IMR-90 (cell line): ENCODE results near the gene MUC5B. TPM values are rescaled to one million over a fixed set of nuclear protein-coding genes. Genes with fewer than 3 reads are reported as not detected.

Experiments used
- ATAC-seq: fragments of 200-7000 bp; cut with Tn5 transposase; 2 replicates; pipeline ENCODE4 v1.9.1; 2020; ENCODE audit warnings: low read depth, mild to moderate bottlenecking, moderate library complexity
- BruUV-seq: library from RNA; stranded (reverse); fragments of 400-500 nt; replicated peaks from 2 replicates; lab custom pipeline; 2021; lab: Mats Ljungman, UMichigan
- CTCF ChIA-PET: fragments of 300-600 bp; formaldehyde crosslinking; extraction: SDS; loops from one replicate; lab custom pipeline; 2021; ENCODE audit warnings: antibody characterized with exemption; lab: Yijun Ruan, JAX
- POLR2A ChIA-PET: fragments of 300-600 bp; sonication (Branson Sonifier 250); formaldehyde crosslinking; loops from one replicate; lab custom pipeline; 2022; ENCODE audit warnings: antibody characterized with exemption; ENCODE audit not compliant: unreplicated experiment; lab: Charles Lee
- DNase-seq: peaks from one replicate; pipeline ENCODE4 v3.0.0; 2013
- H2AFZ ChIP-seq: replicated peaks from 2 replicates; pipeline ENCODE3; 2013; ENCODE audit warnings: low read length, mild to moderate bottlenecking; ENCODE audit not compliant: poor library complexity
- H2AK5ac ChIP-seq: 2 replicates; pipeline ENCODE4 v1.6.1; 2013; ENCODE audit warnings: low read depth, low read length, inconsistent platforms
- H2AK9ac ChIP-seq: replicated peaks from 2 replicates; pipeline ENCODE3; 2013; ENCODE audit warnings: mild to moderate bottlenecking, low read depth, low read length, moderate library complexity; ENCODE audit not compliant: poor library complexity
- H2BK120ac ChIP-seq: 2 replicates; pipeline ENCODE4 v1.6.1; 2013; ENCODE audit warnings: low read depth, low read length, inconsistent platforms
- H2BK15ac ChIP-seq: 3 replicates; pipeline ENCODE4 v1.6.1; 2013; ENCODE audit warnings: low read depth, low read length, inconsistent platforms
- H2BK20ac ChIP-seq: 2 replicates; pipeline ENCODE4 v1.6.1; 2013; ENCODE audit warnings: low read depth, mild to moderate bottlenecking, inconsistent platforms, low read length, moderate library complexity
- H2BK5ac ChIP-seq: 2 replicates; pipeline ENCODE4 v1.6.1; 2013; ENCODE audit warnings: mild to moderate bottlenecking, low read depth, low read length, inconsistent platforms; ENCODE audit not compliant: poor library complexity, severe bottlenecking
- H3K14ac ChIP-seq: replicated peaks from 2 replicates; pipeline ENCODE4 v1.6.1; 2013; ENCODE audit warnings: low read depth, low read length, inconsistent platforms
- H3K18ac ChIP-seq: 2 replicates; pipeline ENCODE4 v1.6.1; 2013; ENCODE audit warnings: low read depth, low read length, control low read depth
- H3K23ac ChIP-seq: 2 replicates; pipeline ENCODE4 v1.6.1; 2013; ENCODE audit warnings: low read depth, low read length, inconsistent platforms
- H3K27ac ChIP-seq: 2 replicates; pipeline ENCODE4 v1.5.1; 2013; ENCODE audit warnings: mild to moderate bottlenecking, control low read depth, low read length; ENCODE audit not compliant: insufficient read depth
- H3K27me3 ChIP-seq: 2 replicates; pipeline ENCODE4 v1.6.1; 2013; ENCODE audit warnings: low read length; ENCODE audit not compliant: control insufficient read depth, insufficient read depth
- H3K36me3 ChIP-seq: 2 replicates; pipeline ENCODE4 v1.6.1; 2013; ENCODE audit warnings: low read length, mixed read lengths; ENCODE audit not compliant: control insufficient read depth, insufficient read depth
- H3K4ac ChIP-seq: 2 replicates; pipeline ENCODE4 v1.6.1; 2013; ENCODE audit warnings: low read depth, low read length, inconsistent platforms
- H3K4me1 ChIP-seq: 2 replicates; pipeline ENCODE4 v1.6.1; 2013; ENCODE audit warnings: low read length, mixed read lengths; ENCODE audit not compliant: control insufficient read depth, insufficient read depth
- H3K4me2 ChIP-seq: 2 replicates; pipeline ENCODE4 v1.6.1; 2013; ENCODE audit warnings: low read depth, mild to moderate bottlenecking, control low read depth, low read length, moderate library complexity
- H3K4me3 ChIP-seq: 2 replicates; pipeline ENCODE4 v1.5.1; 2013; ENCODE audit warnings: low read depth, mild to moderate bottlenecking, control low read depth, low read length, moderate library complexity; ENCODE audit not compliant: insufficient read depth
- H3K56ac ChIP-seq: 2 replicates; pipeline ENCODE4 v1.6.1; 2013; ENCODE audit warnings: low read length, inconsistent platforms; ENCODE audit not compliant: insufficient read depth; ENCODE audit errors: extremely low read depth
- H3K79me1 ChIP-seq, 2 experiments: 2 replicates each; pipeline ENCODE4 v1.6.1; 2013; ENCODE audit warnings: low read length in 2 of 2, inconsistent platforms in 1 of 2, low read depth in 1 of 2
- H3K9ac ChIP-seq: 2 replicates; pipeline ENCODE4 v1.6.1; 2013; ENCODE audit warnings: low read depth, low read length, control low read depth
- H3K9me1 ChIP-seq: 2 replicates; pipeline ENCODE4 v1.6.1; 2013; ENCODE audit warnings: low read length, inconsistent platforms; ENCODE audit not compliant: insufficient read depth
- H3K9me3 ChIP-seq: 2 replicates; pipeline ENCODE4 v1.6.1; 2013; ENCODE audit warnings: low read length; ENCODE audit not compliant: control insufficient read depth, insufficient read depth
- H4K20me1 ChIP-seq: 2 replicates; pipeline ENCODE4 v1.6.1; 2013; ENCODE audit warnings: low read length, inconsistent platforms; ENCODE audit not compliant: insufficient read depth
- H4K5ac ChIP-seq: 2 replicates; pipeline ENCODE4 v1.6.1; 2013; ENCODE audit warnings: mild to moderate bottlenecking, low read depth, low read length, control low read depth
- H4K8ac ChIP-seq, 2 experiments: 2 replicates each; pipeline ENCODE4 v1.6.1; 2013; ENCODE audit warnings: low read depth in 2 of 2, low read length in 2 of 2, control low read depth in 1 of 2, inconsistent platforms in 1 of 2
- H4K91ac ChIP-seq: 2 replicates; pipeline ENCODE4 v1.6.1; 2013; ENCODE audit warnings: low read depth, low read length, inconsistent platforms; ENCODE audit not compliant: insufficient read depth
- BHLHE40 ChIP-seq: fragments of 150-350 bp; IDR thresholded peaks from 2 replicates; pipeline ENCODE4 v1.6.1; 2016; ENCODE audit warnings: mild to moderate bottlenecking, low read depth, low read length
- CEBPB ChIP-seq: IDR thresholded peaks from 2 replicates; pipeline ENCODE4 v1.6.1; 2012; ENCODE audit warnings: low read depth, low read length, improper control_type of control experiment
- CHD1 ChIP-seq: IDR thresholded peaks from 2 replicates; pipeline ENCODE4 v1.6.1; 2012; ENCODE audit warnings: low read depth, low read length, improper control_type of control experiment
- CTCF ChIP-seq: conservative IDR thresholded peaks from 2 replicates; pipeline ENCODE4 v1.5.1; 2012; ENCODE audit warnings: mild to moderate bottlenecking, low read depth, low read length, improper control_type of control experiment
- ELK1 ChIP-seq: fragments of 150-350 bp; IDR thresholded peaks from 2 replicates; pipeline ENCODE4 v1.6.1; 2016; ENCODE audit warnings: low read depth, mild to moderate bottlenecking, low read length, moderate library complexity, borderline replicate concordance
- FOS ChIP-seq: fragments of 150-350 bp; IDR thresholded peaks from 2 replicates; pipeline ENCODE4 v1.6.1; 2016; ENCODE audit warnings: low read depth, low read length
- MAZ ChIP-seq: IDR thresholded peaks from 2 replicates; pipeline ENCODE4 v1.6.1; 2012; ENCODE audit warnings: low read depth, mild to moderate bottlenecking, low read length, improper control_type of control experiment, moderate library complexity, borderline replicate concordance
- MXI1 ChIP-seq: IDR thresholded peaks from 2 replicates; pipeline ENCODE4 v1.6.1; 2012; ENCODE audit warnings: low read depth, mild to moderate bottlenecking, low read length, moderate library complexity, borderline replicate concordance
- NFE2L2 ChIP-seq: fragments of 150-350 bp; IDR thresholded peaks from 2 replicates; pipeline ENCODE4 v1.6.1; 2016; ENCODE audit warnings: low read depth, mild to moderate bottlenecking, low read length
- POLR2A ChIP-seq: IDR thresholded peaks from 2 replicates; pipeline ENCODE4 v1.6.1; 2012; ENCODE audit warnings: mild to moderate bottlenecking, low read depth, low read length
- RAD21 ChIP-seq: IDR thresholded peaks from 2 replicates; pipeline ENCODE4 v1.6.1; 2012; ENCODE audit warnings: low read length, improper control_type of control experiment
- RCOR1 ChIP-seq: IDR thresholded peaks from 2 replicates; pipeline ENCODE4 v1.6.1; 2012; ENCODE audit warnings: mild to moderate bottlenecking, low read length, improper control_type of control experiment; ENCODE audit not compliant: insufficient replicate concordance
- RFX5 ChIP-seq: IDR thresholded peaks from 2 replicates; pipeline ENCODE4 v1.8.0; 2012; ENCODE audit warnings: low read depth, mild to moderate bottlenecking, low read length, moderate library complexity
- SMC3 ChIP-seq: fragments of 150-350 bp; IDR thresholded peaks from 2 replicates; pipeline ENCODE4 v1.6.1; 2016; ENCODE audit warnings: low read depth, mild to moderate bottlenecking, antibody characterized with exemption, low read length, moderate library complexity
- WGBS, 2 experiments: methylation state at CpG; one replicate each; pipeline versions ENCODE4 v1.1.5 to v1.1.7; 2013; ENCODE audit warnings: missing lambda C conversion rate in 2 of 2; ENCODE audit not compliant: insufficient read length in 1 of 2; ENCODE audit errors: extremely low coverage in 2 of 2; 5-methylcytosine and 5-hydroxymethylcytosine counted together
- dilution Hi-C: fragments of 300-500 bp; cut with HindIII; formaldehyde crosslinking; loops from one replicate; pipeline ENCODE4 v1.14.3; 2018; ENCODE audit warnings: low sequenced_read_pairs; ENCODE audit not compliant: unreplicated experiment
- in situ Hi-C: fragments of 300-500 bp; cut with MboI; formaldehyde crosslinking; loops from 3 replicates; pipeline ENCODE4 v1.14.3; 2019; ENCODE audit warnings: low sequenced_read_pairs, inconsistent platforms, mixed read lengths
- intact Hi-C: fragments of 100-400 bp; cut with micrococcal nuclease; formaldehyde crosslinking; loops from 2 replicates; pipeline ENCODE4 v1.10.0; 2022
- polyA plus RNA-seq, 3 experiments: library from polyadenylated mRNA; depleted of rRNA; stranded (reverse); fragments of >200 nt; gene quantifications; 2 replicates each; pipeline ENCODE4 v1.2.3, GENCODE V29; 2012; ENCODE audit warnings: low replicate concordance in 1 of 3
- total RNA-seq: library from RNA; depleted of rRNA; stranded (reverse); fragments of >200 nt; gene quantifications from 2 replicates; pipeline ENCODE4 v1.2.3, GENCODE V29; 2012
- TF ChIP-seq, protein P1 (sequence below): fragments of 150-350 bp; IDR thresholded peaks from 2 replicates; pipeline ENCODE4 v1.6.1; 2017; ENCODE audit warnings: mild to moderate bottlenecking, antibody characterized with exemption, low read length, low read depth

Gene MUC5B
- total and polyA plus RNA-seq, 2 of the 4 experiments (the other 2 are of a cell fraction): not detected

- no peak overlapping the region for H2BK20ac ChIP-seq
- no peak for ATAC-seq
- dilution Hi-C loops: no loop called here
- H3K9ac ChIP-seq: no peak overlapping the region
- H3K4me1 ChIP-seq: no peaks in the 10 kb centered on the region
- no peak overlapping the region for H3K14ac ChIP-seq
- peaks cover 4% of the 10 kb centered on the region; the same call in 1 of the 2 replicates for H3K9me3 ChIP-seq
- BruUV-seq: no TSS peak
- no peak overlapping the region for H3K56ac ChIP-seq
- no peak overlapping the region for H2AK9ac ChIP-seq
- no peak overlapping the region for H4K5ac ChIP-seq
- ChIA-PET CTCF (no interaction called here), POLR2A (no interaction called here)
- no peak overlapping the region for H4K91ac ChIP-seq
- H3K79me1 ChIP-seq: no peaks in the 10 kb centered on the region
- H3K4ac ChIP-seq: no peak overlapping the region
- H3K36me3 ChIP-seq: no peaks in the 10 kb centered on the region
- no peak overlapping the region for H3K27ac ChIP-seq
- 60% methylated on average over 19 of the region's 35 CpGs; no CpG with 5 or more reads in 1 of the 2 experiments for WGBS, 2 experiments
- no peak overlapping the region for H4K8ac ChIP-seq
- H3K23ac ChIP-seq: no peak overlapping the region
- H2BK5ac ChIP-seq: no peak overlapping the region
- H3K9me1 ChIP-seq: no peaks in the 10 kb centered on the region
- H3K4me2 ChIP-seq: no peak overlapping the region
- no peak overlapping the region for H2BK15ac ChIP-seq
- no peak for DNase-seq
- peaks cover 16% of the 10 kb centered on the region; the same call in 1 of the 2 replicates for H3K27me3 ChIP-seq
- in situ Hi-C loops: loop anchor here (25.0 kb wide), 1 partner anchor 307 kb away; no protein-coding TSS in a partner anchor
- no peak overlapping the region for H3K4me3 ChIP-seq
- H3K18ac ChIP-seq: no peak overlapping the region
- no peak overlapping the region for H2AFZ ChIP-seq
- H4K20me1 ChIP-seq: no peaks in the 10 kb centered on the region; the same call in 1 of the 2 replicates
- no peak overlapping the region for H2AK5ac ChIP-seq
- H2BK120ac ChIP-seq: no peak overlapping the region
- intact Hi-C loops: no loop called here
- TF ChIP-seq RAD21: no peak
- TF ChIP-seq NFE2L2: no peak
- TF ChIP-seq CHD1: no peak
- no peak for TF ChIP-seq BHLHE40
- no peak for TF ChIP-seq RFX5
- TF ChIP-seq, protein P1, sequence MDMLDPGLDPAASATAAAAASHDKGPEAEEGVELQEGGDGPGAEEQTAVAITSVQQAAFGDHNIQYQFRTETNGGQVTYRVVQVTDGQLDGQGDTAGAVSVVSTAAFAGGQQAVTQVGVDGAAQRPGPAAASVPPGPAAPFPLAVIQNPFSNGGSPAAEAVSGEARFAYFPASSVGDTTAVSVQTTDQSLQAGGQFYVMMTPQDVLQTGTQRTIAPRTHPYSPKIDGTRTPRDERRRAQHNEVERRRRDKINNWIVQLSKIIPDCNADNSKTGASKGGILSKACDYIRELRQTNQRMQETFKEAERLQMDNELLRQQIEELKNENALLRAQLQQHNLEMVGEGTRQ: no peak
- TF ChIP-seq ELK1: no peak
- no peak for TF ChIP-seq MXI1
- no peak for TF ChIP-seq CTCF
- TF ChIP-seq POLR2A: no peak
- TF ChIP-seq MAZ: no peak
- no peak for TF ChIP-seq SMC3
- no peak for TF ChIP-seq FOS
- no peak for TF ChIP-seq CEBPB
- no peak for TF ChIP-seq RCOR1
Measured at GRCh38 chr11:1205121-1205986, 17.5 kb upstream of the MUC5B start.
